NCI-H774 (cell line): ENCODE measurements around the gene KRTAP5-6.
"Not testable (repeated sequence)": the region's sequence is repeated elsewhere in the genome, so short reads cannot be mapped to it uniquely, and the experiment has no call there.

ENCODE experiments used
- DNase-seq: peaks from one replicate; lab custom pipeline; 2025; lab: John Stamatoyannopoulos, UW

Gene KRTAP5-6

DNA sequence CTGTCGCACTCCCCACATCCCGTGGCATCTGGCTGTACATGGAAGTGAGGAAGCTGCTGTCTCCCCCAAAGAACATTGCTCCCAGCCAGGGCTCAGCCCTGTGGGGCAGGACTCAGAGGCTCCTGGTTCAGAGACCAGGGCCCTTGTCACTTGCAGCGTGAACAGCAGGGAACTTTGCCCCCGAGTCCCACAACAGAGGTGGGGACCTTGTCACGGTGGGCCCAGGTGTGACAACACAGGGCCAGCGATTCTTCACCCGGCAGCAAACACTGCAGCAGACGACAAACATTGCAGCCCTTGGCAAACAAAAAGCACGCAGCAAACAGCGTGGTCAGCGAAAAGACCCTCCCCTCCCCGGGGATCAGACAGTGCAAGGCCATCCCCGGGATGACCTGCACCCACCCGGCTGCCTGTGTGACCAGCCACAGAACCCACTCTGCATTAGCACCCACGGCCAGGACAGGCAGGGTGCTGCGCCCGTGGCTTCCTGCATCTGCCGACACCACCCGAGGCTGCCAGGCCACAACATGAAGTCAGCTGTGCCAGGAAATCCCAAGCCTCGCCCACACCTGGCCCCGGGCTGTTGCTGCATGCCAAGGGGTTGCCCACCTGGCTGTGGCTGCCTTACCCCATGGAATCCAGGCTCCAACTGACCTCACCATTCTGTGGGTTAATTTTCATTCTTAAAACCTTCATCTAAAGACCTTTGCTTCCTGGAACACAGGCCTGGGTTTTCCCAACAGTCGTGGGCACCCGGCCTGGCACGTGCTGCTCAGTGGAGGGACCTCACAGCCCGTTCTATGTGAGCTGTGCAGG, 35.3 kb upstream of the KRTAP5-6 start:
- not testable (repeated sequence) for DNase-seq

DNA sequence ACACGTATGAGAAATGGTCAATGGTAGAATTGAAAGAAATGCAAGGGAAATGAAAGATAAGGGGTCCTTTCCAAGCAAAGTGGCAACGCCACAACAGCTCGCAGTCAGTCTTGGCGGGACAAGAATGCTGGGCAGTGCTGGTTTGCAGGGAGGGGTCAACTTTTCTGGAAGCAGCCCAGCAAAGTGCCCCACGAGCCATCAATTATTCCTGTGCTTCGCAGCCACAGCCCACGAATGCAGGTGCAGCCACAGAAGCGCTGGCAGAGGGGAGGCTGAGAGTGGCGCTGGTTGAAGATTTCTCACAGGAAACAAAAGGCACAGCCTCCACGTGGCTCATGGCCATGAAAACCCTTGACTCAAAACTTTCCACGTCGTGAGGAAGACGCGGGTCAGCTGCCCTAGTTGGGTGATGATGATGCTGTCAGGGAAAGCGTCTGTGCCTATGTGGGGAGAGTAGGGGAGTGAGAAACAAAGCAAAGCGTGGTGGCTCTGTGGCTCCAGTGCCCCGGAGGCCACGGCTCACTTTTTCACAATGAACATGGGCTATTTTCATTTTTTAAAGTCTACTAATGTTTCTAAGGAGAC, 34.2 kb upstream of the KRTAP5-6 start:
- not testable (repeated sequence) for DNase-seq

DNA sequence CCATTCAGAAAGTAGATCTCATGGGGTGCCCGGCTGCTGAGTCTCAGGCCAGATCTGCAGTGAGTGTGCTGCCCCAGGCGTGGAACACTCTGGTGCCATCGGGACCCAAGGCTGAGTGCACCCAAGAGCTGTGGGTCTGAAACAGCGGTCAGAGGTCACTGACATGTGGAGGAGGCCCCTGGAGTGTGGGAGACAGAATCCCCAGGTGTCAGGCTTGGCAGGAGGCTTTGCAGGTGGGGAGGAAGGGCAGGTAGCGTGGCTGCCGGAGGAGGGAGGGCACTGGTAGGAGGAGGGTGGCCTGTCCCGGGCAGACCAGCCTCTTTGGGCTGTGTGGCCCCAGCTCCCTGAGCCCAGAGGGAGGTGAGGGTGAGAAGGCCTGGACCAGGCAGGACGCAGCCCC, 31.7 kb upstream of the KRTAP5-6 start:
- no peak for DNase-seq

DNA sequence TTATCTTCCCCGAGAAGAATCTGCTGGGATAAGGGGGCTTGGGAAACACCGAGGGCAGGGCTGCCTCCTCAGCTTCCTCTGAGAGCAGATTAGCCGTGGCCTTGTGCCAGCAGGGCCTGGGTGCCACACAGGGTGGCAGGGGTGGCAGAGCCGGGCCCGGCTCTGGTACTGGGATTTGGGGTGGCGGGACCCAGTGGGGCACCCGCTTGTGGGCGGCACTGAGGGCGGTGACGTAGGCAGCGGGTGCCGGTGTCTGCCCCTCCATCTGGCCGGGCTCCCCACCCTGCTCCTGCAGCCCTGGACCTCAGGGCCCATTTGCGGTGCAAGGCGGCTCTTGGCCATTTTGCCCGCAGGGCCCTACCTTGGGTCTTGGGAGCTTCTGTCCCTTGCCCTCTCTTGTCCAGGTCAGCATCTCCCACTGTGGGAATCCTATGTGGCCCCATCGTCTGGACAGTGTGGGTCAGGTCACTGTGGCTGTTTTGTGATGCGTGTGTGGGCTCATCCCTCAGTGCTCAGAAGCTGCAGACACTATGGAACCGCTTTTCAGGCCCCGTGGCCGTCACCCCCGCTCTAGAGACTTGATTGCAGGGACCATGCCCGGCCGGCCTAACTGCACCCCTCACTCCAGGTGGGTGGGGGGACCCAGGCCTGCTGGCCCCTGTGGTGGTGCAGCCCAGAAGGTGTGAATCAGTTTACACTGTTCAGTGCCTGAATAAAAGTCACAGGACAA, 29.7 kb upstream of the KRTAP5-6 start:
- DNase-seq, result no peak

DNA sequence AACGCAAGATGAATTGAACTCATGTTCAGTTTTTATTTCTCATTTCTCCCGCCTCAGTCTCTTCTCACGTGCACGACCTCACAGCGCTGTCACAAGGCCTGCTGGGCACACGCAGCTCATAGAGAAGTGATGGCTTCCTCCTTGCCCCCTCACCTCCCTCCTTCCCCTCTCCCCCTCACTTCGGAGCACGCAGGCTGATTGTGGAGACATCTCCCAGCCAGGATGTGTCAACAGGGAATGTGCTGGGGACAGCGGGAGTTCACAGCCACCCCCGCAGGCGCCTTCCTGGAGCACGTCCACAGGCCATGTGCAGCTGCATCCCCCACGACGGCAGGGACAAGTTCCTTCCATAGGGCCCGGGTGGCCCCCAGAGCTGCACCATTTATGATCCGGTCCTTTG, 29.1 kb upstream of the KRTAP5-6 start:
- DNase-seq, result no peak

DNA sequence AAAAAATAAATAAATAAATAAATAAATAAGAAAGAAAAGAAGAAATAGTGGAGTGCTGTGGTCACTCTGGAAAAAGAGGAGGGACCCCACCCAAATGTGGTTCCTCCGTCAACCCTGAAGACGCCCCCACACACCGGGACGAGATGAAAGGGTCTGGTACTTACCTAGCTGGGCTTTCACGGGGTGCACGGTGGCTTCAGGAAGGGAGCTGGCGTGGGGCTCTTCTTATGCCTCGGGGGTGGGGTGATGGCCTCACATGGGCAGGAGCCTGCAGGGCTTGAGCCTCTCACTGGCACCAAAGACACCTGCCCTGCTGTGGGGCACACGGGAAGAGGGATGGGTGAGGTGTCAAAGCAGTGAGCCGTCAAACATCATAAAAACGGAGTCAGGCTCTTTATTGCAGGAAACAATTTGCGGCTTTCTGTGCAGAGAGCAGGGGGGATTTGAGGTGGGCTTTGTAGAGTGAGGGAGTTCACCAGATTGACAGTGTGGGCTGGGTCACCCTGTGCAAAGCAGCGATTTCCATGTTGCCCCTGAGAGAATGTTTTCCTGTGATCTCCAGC, 28.0 kb upstream of the KRTAP5-6 start:
- no peak for DNase-seq

DNA sequence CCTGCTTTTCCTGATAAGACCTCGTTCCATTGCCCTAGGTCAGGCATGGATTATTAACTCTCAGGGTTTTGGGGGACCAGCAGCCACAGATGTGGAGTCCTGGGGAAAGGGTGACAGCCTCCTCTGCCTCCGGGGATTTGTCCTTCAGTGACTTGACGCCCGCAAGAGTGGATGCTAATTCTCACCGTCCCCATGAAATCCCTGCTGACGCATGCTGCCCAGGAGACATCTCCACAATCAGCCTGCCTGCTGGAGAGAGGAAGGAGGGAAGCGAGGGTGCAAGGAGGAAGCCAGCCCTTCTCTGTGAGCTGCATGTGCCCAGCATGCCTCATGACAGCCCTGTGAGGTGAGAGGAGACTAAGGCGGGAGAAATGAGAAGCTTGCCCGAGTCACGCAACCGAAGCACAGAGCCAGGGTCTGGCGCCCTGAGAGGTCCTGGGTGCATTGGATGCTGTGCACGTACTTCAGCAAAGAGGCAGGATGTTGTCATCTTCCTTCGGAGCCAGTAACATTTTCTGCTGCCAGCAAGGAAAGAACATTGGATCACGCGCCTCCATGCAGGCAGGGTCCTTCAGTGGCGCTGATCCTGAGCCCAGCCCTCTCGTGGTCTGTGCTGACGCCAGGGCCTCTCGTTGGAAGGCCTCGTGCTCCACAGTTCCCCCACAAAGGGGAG, 27.3 kb upstream of the KRTAP5-6 start:
- DNase-seq, result no peak

DNA sequence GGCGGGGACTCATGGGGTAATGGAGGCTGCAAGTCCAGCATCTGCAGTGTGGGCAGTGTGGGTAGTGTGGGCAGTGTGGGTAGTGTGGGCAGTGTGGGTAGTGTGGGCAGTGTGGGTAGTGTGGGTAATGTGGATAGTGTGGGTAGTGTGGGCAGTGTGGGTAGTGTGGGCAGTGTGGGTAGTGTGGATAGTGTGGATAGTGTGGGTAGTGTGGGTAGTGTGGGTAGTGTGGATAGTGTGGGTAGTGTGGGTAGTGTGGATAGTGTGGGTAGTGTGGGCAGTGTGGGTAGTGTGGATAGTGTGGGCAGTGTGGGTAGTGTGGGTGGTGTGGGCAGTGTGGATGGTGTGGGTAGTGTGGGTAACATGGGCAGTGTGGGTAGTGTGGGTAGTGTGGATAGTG, 26.5 kb upstream of the KRTAP5-6 start:
- not testable (repeated sequence) for DNase-seq

DNA sequence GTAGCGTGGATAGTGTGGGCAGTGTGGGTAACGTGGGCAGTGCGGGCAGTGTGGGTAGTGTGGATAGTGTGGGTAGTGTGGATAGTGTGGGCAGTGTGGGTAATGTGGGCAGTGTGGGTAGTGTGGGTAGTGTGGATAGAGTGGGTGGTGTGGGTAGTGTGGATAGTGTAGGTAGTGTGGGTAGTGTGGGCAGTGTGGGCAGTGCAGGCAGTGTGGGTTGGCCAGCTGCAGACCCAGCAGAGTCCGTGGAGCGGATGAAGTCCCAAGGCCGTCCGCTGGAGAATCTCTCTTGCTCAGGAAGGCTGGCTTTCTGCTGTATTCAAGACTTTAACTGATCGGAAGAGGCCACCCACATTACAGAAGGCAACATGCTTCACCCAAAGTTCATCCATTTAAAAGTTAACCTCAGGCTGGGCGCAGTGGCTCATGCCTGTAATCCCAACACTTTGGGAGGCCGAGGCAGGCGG, 26.1 kb upstream of the KRTAP5-6 start:
- no peak for DNase-seq

DNA sequence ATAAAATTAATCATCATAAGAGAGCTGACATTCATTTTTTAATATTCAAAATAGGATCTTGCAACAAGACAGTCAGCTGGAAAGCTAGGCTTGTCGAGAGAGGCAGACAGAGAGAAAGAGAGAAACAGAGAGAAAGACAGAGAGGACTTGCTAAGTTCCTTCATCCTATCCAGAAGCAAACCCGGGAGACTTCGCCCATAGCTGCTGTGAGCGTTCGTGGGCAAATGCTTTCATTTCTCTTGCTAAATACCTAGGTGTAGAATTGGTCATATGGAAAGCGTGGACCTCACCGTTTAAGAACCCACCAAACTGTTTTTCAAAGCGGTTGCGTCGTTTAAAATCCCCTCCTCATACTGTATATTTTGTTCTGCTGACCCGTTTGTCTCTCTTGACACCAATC, 25.3 kb upstream of the KRTAP5-6 start:
- DNase-seq, result no peak

DNA sequence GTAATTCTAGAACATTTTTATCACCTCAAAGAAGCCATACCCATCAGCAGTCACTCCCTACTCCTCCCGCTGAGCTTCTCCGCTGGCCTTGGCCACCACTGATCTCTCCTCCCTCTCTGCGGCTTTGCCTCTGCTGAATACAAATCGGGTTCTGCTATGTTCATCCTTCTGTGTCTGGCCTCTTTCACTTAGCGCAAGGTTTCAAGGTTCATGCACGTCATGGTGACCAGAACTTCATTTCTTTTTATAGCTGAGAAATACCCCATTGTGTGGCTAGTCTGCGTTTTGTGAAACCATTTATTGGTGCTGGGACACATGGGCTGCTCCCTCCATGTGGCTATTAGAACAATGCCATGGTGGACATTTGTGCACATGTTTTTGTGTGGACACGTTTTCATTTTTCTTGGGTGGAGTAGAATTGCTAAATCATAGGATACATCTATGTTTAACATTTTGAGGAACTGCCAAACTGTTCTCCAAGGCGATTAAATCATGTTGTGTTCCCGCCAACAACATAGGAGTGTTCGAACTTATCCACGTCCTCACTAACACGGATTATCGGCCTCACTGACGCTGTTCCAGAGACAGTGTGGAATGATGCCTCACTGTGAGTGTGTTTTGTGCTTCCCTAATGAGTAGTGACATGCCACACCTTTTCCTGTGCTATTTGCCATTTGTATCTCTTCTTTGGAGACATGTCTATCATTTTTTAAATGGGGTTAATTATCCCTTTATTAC, 24.2 kb upstream of the KRTAP5-6 start:
- DNase-seq, result no peak

DNA sequence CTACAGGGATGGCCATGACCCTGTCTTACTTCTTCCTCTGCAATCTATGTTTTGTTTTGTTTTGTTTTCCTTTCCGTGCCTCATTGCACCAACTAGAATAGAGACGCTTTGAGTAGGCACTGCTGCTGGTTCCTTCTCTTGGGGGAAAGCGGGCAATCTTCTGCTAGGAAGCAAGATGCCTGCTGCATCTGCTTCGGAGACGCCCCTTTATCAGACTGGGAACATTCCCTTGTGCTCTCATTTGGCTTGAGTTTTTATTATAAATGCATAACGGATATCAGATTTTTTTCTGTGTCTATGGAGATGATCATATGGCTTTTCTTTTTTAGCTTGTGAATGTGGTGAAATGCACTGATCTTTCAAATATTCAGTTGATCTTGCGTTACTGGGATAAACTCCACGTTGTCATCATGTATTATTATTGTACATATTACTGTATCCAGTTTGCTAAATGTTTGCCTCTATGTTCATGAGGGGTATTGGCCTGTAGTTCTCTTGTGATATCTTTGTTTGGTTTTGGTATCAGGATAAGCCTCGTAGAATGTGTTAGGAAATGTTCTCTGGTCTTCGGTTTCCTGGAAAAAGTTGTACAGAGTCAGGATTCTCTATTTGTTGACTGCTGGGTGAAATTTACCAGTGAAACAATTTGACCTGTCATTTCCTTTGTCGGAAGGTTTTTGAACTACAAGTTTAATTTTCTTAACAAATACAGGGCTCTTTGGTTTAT, 23.4 kb upstream of the KRTAP5-6 start:
- no peak for DNase-seq

DNA sequence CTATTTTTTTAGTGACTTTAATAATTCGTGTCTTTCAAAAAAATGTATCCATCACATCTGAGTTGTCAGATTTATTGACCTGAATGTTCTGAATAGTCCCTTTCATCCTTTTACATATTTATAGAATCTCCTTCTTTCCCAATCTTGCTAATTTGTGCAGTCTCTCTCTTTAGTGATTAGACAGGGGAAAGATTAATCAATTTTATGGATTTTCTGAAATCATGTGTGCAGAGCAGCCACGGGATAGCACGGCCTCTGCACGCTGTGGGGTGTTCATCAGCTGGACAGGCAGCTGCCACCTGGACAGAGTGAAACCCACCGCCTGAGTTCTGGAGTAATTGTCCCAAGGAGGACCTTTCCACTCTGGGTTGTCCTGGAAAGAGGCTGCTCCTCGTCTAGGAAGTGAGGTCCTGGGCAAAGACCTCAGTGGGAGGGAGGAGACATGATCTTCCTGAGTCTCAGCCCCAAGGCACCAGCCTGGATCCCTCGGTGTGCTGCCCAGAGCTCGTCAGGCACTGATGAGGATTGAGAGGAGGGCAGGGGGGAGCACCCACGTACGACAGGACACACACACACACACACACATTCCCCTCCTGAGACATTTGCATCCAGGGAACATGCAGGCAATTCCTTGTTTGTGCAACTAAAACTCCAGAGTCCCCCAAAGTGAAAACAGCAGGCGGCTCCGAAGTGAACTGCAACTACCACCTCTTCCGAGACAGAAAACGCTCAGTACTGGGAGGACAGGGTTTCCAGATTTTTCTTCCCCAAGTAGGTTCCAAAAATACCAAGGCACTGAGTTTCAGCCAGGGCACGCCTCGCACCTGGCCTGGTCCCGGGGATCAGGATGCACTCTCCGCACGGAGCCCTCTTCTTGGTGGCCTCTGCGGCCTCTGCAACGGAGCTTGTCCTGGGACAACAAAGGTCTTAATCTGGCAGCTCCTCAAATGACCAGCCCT, 22.5 kb upstream of the KRTAP5-6 start:
- no peak for DNase-seq

DNA sequence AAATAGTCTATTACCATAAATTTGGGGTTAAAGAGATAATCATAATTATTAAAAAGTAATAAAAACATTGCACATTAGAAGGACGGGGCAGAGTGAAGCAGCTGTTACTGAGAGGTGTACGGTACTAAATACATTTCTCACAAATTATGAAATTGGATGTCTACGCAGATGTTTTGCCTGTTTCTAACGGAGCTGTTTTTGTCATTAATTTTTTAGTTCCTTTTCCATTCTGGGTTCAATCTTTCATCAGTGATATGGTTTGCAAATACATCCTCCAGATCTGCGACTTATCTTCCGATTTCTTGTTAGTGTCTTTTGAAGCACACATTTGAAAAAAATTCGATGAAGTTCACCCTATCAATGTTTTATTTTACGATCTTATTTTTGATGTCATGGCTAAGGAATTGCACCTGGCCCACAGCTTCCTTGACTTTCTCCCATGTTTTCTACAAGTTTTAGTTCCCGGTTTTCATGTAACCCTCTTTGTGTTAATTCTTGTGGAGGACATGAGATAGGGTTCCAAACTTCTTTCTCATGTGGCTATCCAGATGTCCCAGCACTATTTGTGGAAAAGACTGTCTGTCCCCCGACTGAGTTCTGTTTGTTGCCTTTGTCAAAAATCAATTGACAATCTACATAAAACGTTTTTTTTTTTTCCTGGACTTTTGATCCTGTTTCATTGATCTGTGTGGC, 21.3 kb upstream of the KRTAP5-6 start:
- DNase-seq, result no peak

DNA sequence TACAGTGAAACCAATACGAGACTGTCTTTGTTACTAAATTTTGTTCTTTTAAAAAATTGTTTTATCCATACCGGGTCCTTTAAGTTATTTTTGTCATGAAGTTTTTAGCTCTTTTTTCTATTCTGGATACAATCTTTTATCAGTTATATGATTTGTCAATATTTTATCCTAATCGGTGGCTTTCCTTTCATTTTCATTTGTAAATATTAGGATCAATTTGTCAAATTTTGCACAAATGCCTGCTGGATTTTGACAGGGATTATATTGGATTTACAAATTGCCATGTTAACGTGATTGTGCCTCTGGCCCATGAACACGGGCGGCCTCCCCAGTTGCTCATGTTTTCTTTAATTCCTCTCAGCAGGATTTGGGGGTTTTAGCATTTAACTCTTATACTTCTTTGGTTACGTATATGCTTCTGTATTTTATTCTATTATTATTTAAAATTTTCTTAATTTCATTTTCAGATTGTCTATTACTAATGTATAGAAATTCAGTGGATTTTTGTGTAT, 20.7 kb upstream of the KRTAP5-6 start:
- DNase-seq, result no peak

DNA sequence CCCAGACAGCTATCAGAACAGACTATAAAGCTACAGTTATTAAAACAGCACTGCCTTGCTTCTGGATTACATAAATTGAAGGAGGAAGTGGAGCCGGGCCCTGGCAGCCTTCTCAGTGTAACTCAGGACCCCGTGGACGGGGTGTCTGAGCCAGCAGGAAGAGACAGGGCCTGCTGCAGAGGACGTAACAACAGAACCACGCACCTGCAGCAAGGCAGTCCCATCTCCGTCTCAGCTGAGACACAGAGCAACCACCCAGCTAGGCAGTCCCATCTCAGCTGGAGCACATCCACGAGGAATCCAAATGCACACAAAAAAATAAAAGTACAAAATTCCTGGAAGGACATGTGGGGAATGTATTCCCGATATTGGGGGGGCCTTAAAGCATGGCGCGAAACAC, 17.1 kb upstream of the KRTAP5-6 start:
- no peak for DNase-seq

DNA sequence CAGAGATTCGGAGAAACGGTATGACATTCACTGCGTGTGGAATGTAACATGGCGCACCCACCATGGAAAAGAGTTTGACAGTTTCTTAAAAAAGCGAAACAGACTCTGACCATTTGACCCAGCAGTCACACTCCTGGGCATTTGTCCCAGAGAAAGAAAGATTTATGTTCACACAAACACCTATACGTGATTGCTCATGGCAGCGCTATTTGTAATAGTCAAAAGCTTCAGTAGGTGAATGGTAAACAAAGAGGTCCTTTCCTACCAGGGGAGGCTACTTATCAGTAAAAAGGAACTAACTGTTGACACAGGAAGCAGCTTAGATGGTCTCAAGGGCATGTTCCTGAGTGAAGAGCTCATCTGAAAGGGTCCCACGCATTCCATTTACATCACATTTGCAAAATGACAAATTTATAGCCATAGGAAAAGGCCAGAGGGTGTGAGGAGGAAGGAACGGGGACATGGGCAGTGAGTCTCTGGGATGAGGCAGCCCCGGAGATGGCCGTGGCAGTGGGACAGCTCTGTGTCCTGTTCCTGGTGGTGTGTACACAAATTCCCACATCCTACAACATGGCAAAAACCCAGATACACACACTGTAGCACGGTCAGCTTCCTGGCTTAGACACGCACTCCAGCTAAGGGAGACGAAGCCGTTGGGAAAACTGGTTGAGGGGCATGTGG, 14.6 kb upstream of the KRTAP5-6 start:
- DNase-seq, result no peak

DNA sequence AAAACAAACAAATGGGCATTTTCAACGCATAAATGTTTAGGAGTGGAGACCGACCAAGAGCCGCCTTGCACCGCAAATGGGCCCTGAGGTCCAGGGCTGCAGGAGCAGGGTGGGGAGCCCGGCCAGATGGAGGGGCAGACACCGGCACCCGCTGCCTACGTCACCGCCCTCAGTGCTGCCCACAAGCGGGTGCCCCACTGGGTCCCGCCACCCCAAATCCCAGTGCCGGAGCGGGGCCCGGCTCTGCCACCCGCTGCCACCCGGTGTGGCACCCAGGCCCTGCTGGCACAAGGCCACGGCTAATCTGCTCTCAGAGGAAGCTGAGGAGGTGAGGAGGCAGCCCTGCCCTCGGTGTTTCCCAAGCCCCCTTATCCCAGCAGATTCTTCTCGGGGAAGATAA, 13.8 kb upstream of the KRTAP5-6 start:
- not testable (repeated sequence) for DNase-seq
